ENCODE results near the gene TMSB10.

GRCh38 chr2:84953535-84953934 lies 48.1 kb downstream of the TMSB10 start:
- TF ChIP-seq CTCF (IDR thresholded peaks at IDR 0.05) (no peak), POLR2A (IDR thresholded peaks at IDR 0.05) (no peak)

Measured in stomach (tissue), 4 donors.